Activated CD8-positive, alpha-beta memory T cell treated with anti-CD3 and anti-CD28 coated beads, Interleukin-2, amount 10 ng/mL, durations not matched to agents 7 days and 5 days (primary cell): ENCODE results near the gene NFKB1. TPM values are rescaled to one million over a fixed set of nuclear protein-coding genes. Genes with fewer than 3 reads are reported as not detected.

Experiments used
- ATAC-seq: fragments of 150-1000 bp; cut with Tn5 transposase; one replicate; pipeline ENCODE4 v1.10.0; 2021; ENCODE audit warnings: moderate library complexity
- CTCF ChIA-PET: fragments of 350-600 bp; sonication (Branson Sonifier 250); formaldehyde crosslinking; loops from one replicate; lab custom pipeline; 2021; ENCODE audit warnings: antibody characterized with exemption; lab: Charles Lee
- DNase-seq: peaks from one replicate; pipeline ENCODE4 v3.0.0-alpha.2; 2020
- H3K27ac Mint-ChIP-seq: one replicate; pipeline ENCODE4 v1.8.0; 2021; ENCODE audit warnings: mild to moderate bottlenecking, mixed read lengths
- H3K27me3 Mint-ChIP-seq: one replicate; pipeline ENCODE4 v1.8.0; 2021; ENCODE audit warnings: mixed read lengths
- H3K36me3 Mint-ChIP-seq: one replicate; pipeline ENCODE4 v1.8.0; 2021; ENCODE audit warnings: mild to moderate bottlenecking, mixed read lengths
- H3K4me1 Mint-ChIP-seq: one replicate; pipeline ENCODE4 v1.8.0; 2021; ENCODE audit warnings: mixed read lengths
- H3K4me3 Mint-ChIP-seq: one replicate; pipeline ENCODE4 v1.8.0; 2021; ENCODE audit warnings: mild to moderate bottlenecking, moderate library complexity, mixed read lengths
- H3K9me3 Mint-ChIP-seq: one replicate; pipeline ENCODE4 v1.8.0; 2022; ENCODE audit warnings: low read depth, mixed read lengths
- total RNA-seq, 2 experiments: library from RNA; stranded (reverse); gene quantifications; one replicate each; pipeline ENCODE4 v1.2.3, GENCODE V29; 2021

The NFKB1 gene, protein sequence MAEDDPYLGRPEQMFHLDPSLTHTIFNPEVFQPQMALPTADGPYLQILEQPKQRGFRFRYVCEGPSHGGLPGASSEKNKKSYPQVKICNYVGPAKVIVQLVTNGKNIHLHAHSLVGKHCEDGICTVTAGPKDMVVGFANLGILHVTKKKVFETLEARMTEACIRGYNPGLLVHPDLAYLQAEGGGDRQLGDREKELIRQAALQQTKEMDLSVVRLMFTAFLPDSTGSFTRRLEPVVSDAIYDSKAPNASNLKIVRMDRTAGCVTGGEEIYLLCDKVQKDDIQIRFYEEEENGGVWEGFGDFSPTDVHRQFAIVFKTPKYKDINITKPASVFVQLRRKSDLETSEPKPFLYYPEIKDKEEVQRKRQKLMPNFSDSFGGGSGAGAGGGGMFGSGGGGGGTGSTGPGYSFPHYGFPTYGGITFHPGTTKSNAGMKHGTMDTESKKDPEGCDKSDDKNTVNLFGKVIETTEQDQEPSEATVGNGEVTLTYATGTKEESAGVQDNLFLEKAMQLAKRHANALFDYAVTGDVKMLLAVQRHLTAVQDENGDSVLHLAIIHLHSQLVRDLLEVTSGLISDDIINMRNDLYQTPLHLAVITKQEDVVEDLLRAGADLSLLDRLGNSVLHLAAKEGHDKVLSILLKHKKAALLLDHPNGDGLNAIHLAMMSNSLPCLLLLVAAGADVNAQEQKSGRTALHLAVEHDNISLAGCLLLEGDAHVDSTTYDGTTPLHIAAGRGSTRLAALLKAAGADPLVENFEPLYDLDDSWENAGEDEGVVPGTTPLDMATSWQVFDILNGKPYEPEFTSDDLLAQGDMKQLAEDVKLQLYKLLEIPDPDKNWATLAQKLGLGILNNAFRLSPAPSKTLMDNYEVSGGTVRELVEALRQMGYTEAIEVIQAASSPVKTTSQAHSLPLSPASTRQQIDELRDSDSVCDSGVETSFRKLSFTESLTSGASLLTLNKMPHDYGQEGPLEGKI
- total RNA-seq: 100 to 1,000 TPM in 1 of 2 experiments, 10 to 100 TPM in 1; 92.3 to 110 TPM

DNA sequence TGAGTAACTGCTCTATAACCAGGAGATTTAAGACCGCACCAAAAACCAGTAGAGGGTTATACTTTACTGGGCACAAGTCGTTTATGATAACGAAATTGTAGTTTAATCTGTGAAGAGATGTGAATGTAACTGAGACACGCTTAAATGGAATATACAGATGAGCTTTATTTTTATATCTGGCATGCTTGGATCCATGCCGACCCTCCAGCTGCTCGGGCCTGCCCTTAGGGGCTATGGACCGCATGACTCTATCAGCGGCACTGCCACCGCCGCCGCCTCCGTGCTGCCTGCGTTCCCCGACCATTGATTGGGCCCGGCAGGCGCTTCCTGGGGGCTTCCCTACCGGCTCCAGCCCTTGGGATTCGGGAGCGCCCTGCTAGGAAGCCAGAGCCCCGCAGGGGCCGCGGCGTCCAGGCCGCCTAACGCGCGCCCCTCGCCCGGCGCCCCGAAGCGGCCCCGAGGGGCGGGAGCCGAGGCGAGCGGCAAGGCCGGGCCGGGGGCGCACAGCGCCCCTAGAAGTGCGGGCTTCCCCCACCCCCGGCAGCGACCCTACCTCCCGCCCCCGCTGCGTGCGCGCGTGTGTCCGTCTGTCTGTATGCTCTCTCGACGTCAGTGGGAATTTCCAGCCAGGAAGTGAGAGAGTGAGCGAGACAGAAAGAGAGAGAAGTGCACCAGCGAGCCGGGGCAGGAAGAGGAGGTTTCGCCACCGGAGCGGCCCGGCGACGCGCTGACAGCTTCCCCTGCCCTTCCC is at the start of gene NFKB1:
TSS of gene NFKB1 (plus strand) at position 664 of the 751 bp plus-strand sequence. CDS start 24,160 bp downstream, outside the sequence.
- Mint-ChIP-seq H3K4me3 (peak within 1 kb of the TSS; percentile 82), H3K9me3 (peaks cover 2% of the 10 kb centered on the region), H3K36me3 (peaks cover 16% of the 10 kb centered on the region), H3K27ac (peak within 1 kb of the TSS; percentile 94), H3K4me1 (peaks cover 23% of the 10 kb centered on the region), H3K27me3 (no peaks in the 10 kb centered on the region)
- peak; percentile 75 for ATAC-seq
- CTCF ChIA-PET: interaction anchor here (0.7 to 2.1 kb wide), 17 partner anchors 9 to 327 kb away, joined by 3 to 6 read pairs (median 4); partner anchors contain the start of gene UBE2D3
- peak; percentile 86 for DNase-seq

DNA sequence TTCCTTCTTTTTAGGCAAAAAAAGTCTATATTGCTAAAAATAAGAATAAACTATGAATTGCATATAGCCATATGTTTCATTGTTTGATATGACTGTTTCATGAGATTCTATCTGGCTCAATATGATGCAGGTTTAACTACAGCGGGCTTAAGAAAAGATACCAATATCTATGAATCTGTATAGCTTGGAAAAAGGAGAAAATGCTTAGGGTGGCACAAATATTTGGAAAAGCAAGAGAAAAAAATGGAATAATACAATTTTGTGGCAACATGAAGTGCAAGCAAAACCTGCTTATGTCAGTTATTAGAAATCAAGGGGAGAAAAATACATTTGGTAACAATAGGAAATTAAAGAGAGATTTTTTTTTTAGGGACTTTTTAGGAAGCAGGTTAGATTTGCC is 48.3 kb upstream of the NFKB1 start:
- no peaks in the 10 kb centered on the region for H3K9me3 Mint-ChIP-seq
- no peak overlapping the region for H3K4me3 Mint-ChIP-seq
- H3K27ac Mint-ChIP-seq: no peak overlapping the region
- ATAC-seq (no peak), DNase-seq (no peak)
- H3K27me3 Mint-ChIP-seq: no peaks in the 10 kb centered on the region
- peaks cover 33% of the 10 kb centered on the region for H3K4me1 Mint-ChIP-seq
- H3K36me3 Mint-ChIP-seq: peaks cover 1% of the 10 kb centered on the region
- CTCF ChIA-PET: no interaction called here

DNA sequence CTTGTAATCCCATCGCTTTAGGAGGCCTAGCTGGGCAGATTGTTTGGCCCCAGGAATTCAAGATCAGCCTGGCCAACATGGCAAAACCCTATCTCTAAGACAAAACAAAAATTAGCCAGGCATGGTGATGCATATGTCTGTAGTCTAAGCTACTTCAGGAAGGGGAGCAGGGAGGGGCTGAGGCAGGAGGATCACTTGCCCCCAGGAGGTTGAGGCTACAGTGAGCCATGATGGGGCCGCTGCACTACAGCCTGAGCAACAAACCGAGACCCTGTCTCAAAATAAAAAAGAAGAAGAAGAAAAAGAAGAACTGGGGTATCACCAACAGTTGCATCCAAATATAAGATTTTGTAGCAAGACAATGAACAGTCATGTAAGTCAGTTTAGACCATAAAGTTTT is 47.3 kb upstream of the NFKB1 start:
- H3K4me3 Mint-ChIP-seq: no peak overlapping the region
- no peaks in the 10 kb centered on the region for H3K9me3 Mint-ChIP-seq
- no peak for DNase-seq
- ATAC-seq: no peak
- CTCF ChIA-PET: interaction anchor here (1.0 to 1.6 kb wide), 2 partner anchors 16 to 47 kb away, joined by 3 to 4 read pairs; no protein-coding TSS in a partner anchor
- H3K36me3 Mint-ChIP-seq: peaks cover 6% of the 10 kb centered on the region
- H3K4me1 Mint-ChIP-seq: peaks cover 25% of the 10 kb centered on the region
- H3K27ac Mint-ChIP-seq: no peak overlapping the region
- no peaks in the 10 kb centered on the region for H3K27me3 Mint-ChIP-seq

DNA sequence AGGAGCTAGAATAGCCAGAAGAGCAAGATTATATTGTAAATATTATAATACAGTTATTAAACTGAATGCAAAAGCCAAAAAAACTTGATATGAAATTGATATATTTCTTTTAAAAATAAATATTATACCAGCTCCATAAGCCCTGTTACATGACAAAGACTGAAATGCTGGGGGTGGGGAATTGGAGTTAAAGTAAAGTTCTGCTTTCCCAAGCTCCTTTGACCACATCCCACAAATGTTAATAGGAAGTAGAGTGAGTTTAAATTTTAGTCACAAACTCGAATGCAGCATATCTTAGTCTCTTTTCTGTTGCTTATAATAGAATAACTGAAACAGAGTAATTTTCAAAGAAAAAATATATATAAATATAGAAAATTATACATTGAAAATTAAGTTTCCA is 46.9 kb upstream of the NFKB1 start:
- Mint-ChIP-seq H3K36me3 (peaks cover 6% of the 10 kb centered on the region), H3K9me3 (no peaks in the 10 kb centered on the region), H3K27ac (no peak overlapping the region), H3K4me3 (no peak overlapping the region), H3K4me1 (peaks cover 25% of the 10 kb centered on the region), H3K27me3 (no peaks in the 10 kb centered on the region)
- ATAC-seq (no peak), DNase-seq (no peak)
- CTCF ChIA-PET: interaction anchor here (1.0 to 1.6 kb wide), 3 partner anchors 15 to 46 kb away, joined by 3 to 4 read pairs (median 3); no protein-coding TSS in a partner anchor

DNA sequence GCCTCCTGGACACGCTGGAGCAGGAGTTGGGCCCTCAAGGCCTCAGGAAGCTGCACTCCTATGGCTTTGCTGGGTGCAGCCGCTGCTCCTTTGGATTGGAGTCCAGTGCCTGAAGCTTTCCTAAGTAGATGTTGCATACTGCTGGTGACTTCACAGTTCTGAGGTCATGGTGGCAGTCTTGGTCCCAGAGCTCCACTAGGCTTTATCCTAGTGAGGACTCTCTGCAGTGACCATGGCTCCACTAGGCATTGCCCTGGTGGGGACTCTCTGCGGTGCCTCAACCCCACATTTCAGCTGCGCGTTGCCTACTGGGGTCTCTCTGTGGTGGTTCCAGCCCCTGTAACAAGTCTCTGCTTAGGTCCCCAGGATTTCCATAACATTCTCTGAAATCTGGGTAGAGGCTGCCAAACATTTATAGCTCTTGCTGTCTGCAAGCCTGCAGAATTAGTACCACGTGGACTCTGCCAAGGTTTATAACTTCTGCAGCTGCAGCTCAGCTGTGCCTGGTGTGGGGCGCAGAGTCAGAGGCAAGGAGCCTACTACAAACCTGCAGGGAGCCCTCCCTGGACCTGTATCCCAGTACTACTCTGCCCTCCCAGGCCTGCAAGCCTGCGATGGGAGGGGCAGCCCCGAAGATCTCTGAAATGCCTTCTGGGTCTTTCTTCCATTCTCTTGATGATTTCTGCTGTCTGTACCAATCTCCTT is 46.0 kb upstream of the NFKB1 start:
- no peak overlapping the region for H3K4me3 Mint-ChIP-seq
- H3K27ac Mint-ChIP-seq: no peak overlapping the region
- no peak for DNase-seq
- peaks cover under 1% of the 10 kb centered on the region for H3K9me3 Mint-ChIP-seq
- H3K4me1 Mint-ChIP-seq: peaks cover 17% of the 10 kb centered on the region
- CTCF ChIA-PET: interaction anchor here (1.3 to 1.6 kb wide), 2 partner anchors 14 to 27 kb away, joined by 3 to 4 read pairs; no protein-coding TSS in a partner anchor
- peaks cover 12% of the 10 kb centered on the region for H3K36me3 Mint-ChIP-seq
- peaks cover 3% of the 10 kb centered on the region for H3K27me3 Mint-ChIP-seq
- no peak for ATAC-seq

DNA sequence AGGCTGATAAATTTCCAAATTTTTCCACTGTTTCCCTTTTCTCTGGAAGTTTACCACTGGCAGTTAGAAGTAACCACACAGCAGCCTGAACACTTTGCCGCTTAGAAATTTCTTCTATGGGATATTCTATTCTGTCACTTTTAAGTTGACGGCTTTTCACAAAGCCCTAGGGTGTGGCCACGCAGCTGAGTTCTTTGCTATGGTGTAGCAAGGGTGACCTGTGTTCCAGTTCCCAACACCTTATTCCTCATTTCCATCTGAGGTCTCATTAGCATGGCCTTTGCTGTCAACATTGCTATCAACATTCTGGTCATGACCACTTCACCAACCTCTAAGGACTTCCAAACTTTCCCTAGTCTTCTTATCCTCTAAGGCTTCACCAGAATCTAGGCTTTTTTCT is 45.4 kb upstream of the NFKB1 start:
- ATAC-seq (no peak), DNase-seq (no peak)
- Mint-ChIP-seq H3K36me3 (peaks cover 18% of the 10 kb centered on the region), H3K27ac (no peak overlapping the region), H3K4me3 (no peak overlapping the region), H3K27me3 (peaks cover 3% of the 10 kb centered on the region), H3K9me3 (peaks cover 3% of the 10 kb centered on the region), H3K4me1 (peaks cover 14% of the 10 kb centered on the region)
- CTCF ChIA-PET: interaction anchor here (1.3 to 1.6 kb wide), 2 partner anchors 14 to 26 kb away, joined by 3 to 4 read pairs; no protein-coding TSS in a partner anchor

DNA sequence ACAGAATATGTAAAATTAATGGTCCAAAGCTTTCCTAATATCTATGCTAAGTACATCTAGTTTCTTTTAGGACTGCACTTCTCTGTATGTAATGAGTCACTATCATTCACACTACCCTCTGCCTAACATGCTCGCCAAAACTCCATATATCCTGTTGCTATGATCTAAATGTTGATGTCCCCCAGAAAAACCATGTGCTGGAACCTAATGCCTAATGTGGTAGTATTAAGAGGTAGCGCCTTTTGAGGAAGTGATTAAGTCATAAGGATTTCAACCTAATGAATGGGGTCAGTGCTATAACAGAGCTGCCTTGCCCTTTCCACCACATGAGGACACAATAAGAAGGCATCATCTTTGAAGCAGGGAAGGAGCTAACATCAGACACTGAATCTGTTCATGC is 34.9 kb upstream of the NFKB1 start:
- Mint-ChIP-seq H3K36me3 (peaks cover 9% of the 10 kb centered on the region), H3K27ac (no peak overlapping the region), H3K9me3 (peaks cover 7% of the 10 kb centered on the region), H3K27me3 (no peaks in the 10 kb centered on the region), H3K4me1 (peaks cover 26% of the 10 kb centered on the region), H3K4me3 (no peak overlapping the region)
- ATAC-seq (no peak), DNase-seq (no peak)
- CTCF ChIA-PET: interaction anchor here (0.7 to 1.2 kb wide), 2 partner anchors 20 to 201 kb away, joined by 3 read pairs; no protein-coding TSS in a partner anchor

DNA sequence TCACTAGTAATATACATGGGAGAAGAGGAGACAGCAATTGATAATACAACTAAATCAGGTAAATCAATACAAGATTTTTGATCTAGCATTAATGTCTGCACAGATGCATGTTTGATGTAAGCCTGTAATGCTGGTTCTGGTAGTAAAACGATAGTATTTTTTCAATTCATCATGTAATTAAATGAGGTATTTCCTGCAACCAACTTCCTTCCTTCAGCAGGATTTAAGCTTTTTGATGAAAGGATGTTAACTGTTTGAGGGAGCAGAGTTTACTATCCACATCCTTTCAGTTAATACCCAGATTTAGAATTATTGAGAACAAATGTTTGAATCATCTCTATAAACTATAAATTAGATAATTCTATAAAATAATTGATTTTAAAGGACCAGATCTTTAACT is 31.4 kb upstream of the NFKB1 start:
- DNase-seq (no peak), ATAC-seq (no peak)
- CTCF ChIA-PET: interaction anchor here (1.2 kb wide), 1 partner anchor 15 kb away, joined by 4 read pairs; no protein-coding TSS in a partner anchor
- Mint-ChIP-seq H3K27ac (no peak overlapping the region), H3K9me3 (peaks cover 2% of the 10 kb centered on the region), H3K4me1 (peaks cover 20% of the 10 kb centered on the region), H3K27me3 (peaks cover 2% of the 10 kb centered on the region), H3K4me3 (no peak overlapping the region), H3K36me3 (no peaks in the 10 kb centered on the region)

DNA sequence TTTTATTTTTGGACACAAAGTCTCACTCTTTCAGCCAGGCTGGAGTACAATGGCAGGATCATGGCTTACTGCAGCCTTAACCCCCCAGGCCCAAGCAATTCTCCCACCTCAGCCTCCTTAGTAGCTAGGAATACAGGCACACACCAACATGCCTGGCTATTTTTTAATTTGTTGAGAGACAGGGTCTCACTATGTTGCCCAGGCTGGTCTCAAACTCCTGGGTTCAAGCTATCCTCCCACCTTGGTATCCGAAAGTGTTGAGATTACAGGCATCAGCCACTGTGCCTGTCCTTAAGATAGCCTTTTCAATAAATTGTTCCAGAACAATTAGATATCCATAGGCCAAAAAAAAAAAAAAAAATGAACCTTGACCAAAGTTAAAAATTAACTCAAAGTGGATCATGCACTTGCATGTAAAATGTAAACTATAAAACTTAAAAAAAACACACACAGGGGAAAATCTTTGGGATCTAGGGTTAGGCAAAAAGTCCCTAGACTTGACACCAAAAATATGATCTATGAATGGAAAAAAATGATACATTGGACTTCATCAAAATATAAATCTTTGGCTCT is 28.6 kb upstream of the NFKB1 start:
- peaks cover 6% of the 10 kb centered on the region for H3K36me3 Mint-ChIP-seq
- CTCF ChIA-PET: interaction anchor here (0.7 kb wide), 1 partner anchor 88 kb away, joined by 3 read pairs; no protein-coding TSS in a partner anchor
- peaks cover 2% of the 10 kb centered on the region for H3K27me3 Mint-ChIP-seq
- H3K27ac Mint-ChIP-seq: no peak overlapping the region
- no peak overlapping the region for H3K4me3 Mint-ChIP-seq
- DNase-seq (no peak), ATAC-seq (no peak)
- H3K4me1 Mint-ChIP-seq: peaks cover 9% of the 10 kb centered on the region
- H3K9me3 Mint-ChIP-seq: peaks cover 7% of the 10 kb centered on the region

DNA sequence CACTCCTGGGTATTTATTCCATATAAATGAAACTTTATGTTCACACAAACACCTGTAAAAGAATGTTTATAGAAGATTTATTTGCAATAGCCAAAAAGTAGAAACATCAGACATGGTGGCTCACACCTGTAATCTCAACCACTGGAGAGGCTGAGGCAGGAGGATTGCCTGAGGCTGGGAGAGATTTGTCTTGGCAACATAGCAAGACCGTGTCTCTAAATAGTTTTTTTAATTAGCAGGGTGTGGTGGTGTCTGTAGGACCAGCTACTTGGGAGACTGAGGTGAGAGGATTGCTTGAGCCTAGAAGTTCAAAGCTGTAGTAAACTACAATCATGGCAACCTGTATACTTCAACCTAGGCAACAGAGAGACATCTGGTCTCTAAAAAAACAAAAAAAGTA is 27.7 kb upstream of the NFKB1 start:
- ATAC-seq (no peak), DNase-seq (no peak)
- H3K36me3 Mint-ChIP-seq: peaks cover 6% of the 10 kb centered on the region
- peaks cover 8% of the 10 kb centered on the region for H3K9me3 Mint-ChIP-seq
- H3K4me3 Mint-ChIP-seq: no peak overlapping the region
- H3K27me3 Mint-ChIP-seq: peaks cover 2% of the 10 kb centered on the region
- no peak overlapping the region for H3K27ac Mint-ChIP-seq
- CTCF ChIA-PET: no interaction called here
- peaks cover 9% of the 10 kb centered on the region for H3K4me1 Mint-ChIP-seq

DNA sequence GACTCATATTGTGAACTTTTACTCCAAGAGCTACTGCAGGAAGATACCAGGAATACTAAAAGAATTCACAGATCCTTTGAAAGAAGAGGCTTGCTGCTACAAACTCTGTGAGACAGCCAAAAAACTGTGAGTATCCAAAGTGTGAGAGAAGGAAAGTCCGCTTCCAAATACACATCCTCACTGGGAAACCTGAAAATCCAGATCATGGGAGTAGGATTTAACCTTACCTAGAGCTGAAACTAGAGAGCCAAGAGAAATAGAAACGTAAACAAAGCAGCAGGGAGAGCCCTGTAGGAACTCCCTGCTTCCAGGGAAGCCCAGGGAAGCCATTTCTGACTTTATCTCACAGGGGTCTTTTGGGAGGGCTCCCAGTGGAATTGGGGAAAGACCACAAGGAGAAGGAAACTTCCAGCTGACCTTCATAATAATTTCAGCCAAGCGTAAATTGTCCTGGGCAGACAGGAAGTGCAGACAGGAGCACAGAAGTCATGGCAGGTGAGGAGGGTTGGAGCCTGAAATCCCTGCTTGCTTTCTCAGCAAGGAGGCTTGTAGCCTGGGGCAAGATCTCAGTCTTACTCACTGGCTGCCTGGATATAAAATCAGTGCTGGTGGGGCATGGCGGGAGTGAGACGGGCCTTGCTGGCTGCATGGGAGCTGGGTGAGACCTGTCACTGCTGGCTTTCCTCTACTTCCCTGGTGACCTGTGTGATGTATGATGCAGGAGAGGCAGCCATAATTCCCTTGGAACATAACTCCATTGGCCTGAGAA is 26.2 kb upstream of the NFKB1 start:
- H3K4me1 Mint-ChIP-seq: peaks cover 2% of the 10 kb centered on the region
- DNase-seq (no peak), ATAC-seq (no peak)
- peaks cover 9% of the 10 kb centered on the region for H3K36me3 Mint-ChIP-seq
- peaks cover 5% of the 10 kb centered on the region for H3K27me3 Mint-ChIP-seq
- peaks cover 10% of the 10 kb centered on the region for H3K9me3 Mint-ChIP-seq
- no peak overlapping the region for H3K27ac Mint-ChIP-seq
- H3K4me3 Mint-ChIP-seq: no peak overlapping the region
- CTCF ChIA-PET: no interaction called here
